Measurements from ENCODE around the gene RPS6KB2. TPM values are rescaled to one million over a fixed set of nuclear protein-coding genes. Genes with fewer than 3 reads are reported as not detected.

RPS6KB2 gene
- total RNA-seq, 3 donors from 2014 or later (not counting 1 experiment from before 2014, with no cell fraction given): 81.0 to 89.6 (median 84.6) TPM

- no peak overlapping the region for H3K4me3 Mint-ChIP-seq
- intact Hi-C loops (cut with micrococcal nuclease): no loop called here
- DNase-seq (no peak), ATAC-seq (no peak)
- no peaks in the 10 kb centered on the region for H3K36me3 ChIP-seq (ENCODE audit: control insufficient read depth, insufficient read depth, low read length)
- TF ChIP-seq, protein P1, sequence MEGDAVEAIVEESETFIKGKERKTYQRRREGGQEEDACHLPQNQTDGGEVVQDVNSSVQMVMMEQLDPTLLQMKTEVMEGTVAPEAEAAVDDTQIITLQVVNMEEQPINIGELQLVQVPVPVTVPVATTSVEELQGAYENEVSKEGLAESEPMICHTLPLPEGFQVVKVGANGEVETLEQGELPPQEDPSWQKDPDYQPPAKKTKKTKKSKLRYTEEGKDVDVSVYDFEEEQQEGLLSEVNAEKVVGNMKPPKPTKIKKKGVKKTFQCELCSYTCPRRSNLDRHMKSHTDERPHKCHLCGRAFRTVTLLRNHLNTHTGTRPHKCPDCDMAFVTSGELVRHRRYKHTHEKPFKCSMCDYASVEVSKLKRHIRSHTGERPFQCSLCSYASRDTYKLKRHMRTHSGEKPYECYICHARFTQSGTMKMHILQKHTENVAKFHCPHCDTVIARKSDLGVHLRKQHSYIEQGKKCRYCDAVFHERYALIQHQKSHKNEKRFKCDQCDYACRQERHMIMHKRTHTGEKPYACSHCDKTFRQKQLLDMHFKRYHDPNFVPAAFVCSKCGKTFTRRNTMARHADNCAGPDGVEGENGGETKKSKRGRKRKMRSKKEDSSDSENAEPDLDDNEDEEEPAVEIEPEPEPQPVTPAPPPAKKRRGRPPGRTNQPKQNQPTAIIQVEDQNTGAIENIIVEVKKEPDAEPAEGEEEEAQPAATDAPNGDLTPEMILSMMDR (IDR thresholded peaks at IDR 0.05): no peak
- peaks cover 19 to 39% of the 10 kb centered on the region in 2 donors for H3K4me1 Mint-ChIP-seq
- H3K27me3 ChIP-seq (ENCODE audit: control insufficient read depth, insufficient read depth, low read length): no peaks in the 10 kb centered on the region
- no peak overlapping the region for H3K4me3 ChIP-seq (ENCODE audit: low read length)
- peaks cover 58% of the 10 kb centered on the region for H3K4me1 ChIP-seq (ENCODE audit: control insufficient read depth, insufficient read depth, low read length)
- H3K27ac ChIP-seq (ENCODE audit: low read length): no peak overlapping the region
- H3K27ac Mint-ChIP-seq: no peak overlapping the region
- no peaks in the 10 kb centered on the region for H3K36me3 Mint-ChIP-seq
- H3K27me3 Mint-ChIP-seq (ENCODE audit: low read depth in 2 of 2): peaks cover 0 to 8% of the 10 kb centered on the region in 2 donors
- H3K9me3 Mint-ChIP-seq: no peaks in the 10 kb centered on the region
- 96% methylated on average over 7 of the region's 7 CpGs for WGBS (ENCODE audit: insufficient coverage)
- H3K9me3 ChIP-seq (ENCODE audit: control insufficient read depth, insufficient read depth, low read length): no peaks in the 10 kb centered on the region
These were observed 19.9 kb downstream of the RPS6KB2 start for GRCh38 chr11:67448220-67448609.

- 65% methylated on average over 9 of the region's 9 CpGs for WGBS (ENCODE audit: insufficient coverage)
- Histone ChIP-seq H3K9me3 (ENCODE audit: control insufficient read depth, insufficient read depth, low read length) (no peaks in the 10 kb centered on the region), H3K27ac (ENCODE audit: low read length) (no peak overlapping the region), H3K4me1 (ENCODE audit: control insufficient read depth, insufficient read depth, low read length) (peaks cover 51% of the 10 kb centered on the region), H3K27me3 (ENCODE audit: control insufficient read depth, insufficient read depth, low read length) (no peaks in the 10 kb centered on the region), H3K4me3 (ENCODE audit: low read length) (no peak overlapping the region), H3K36me3 (ENCODE audit: control insufficient read depth, insufficient read depth, low read length) (no peaks in the 10 kb centered on the region)
- TF ChIP-seq, protein P1 (IDR thresholded peaks at IDR 0.05): no peak
- H3K4me1 Mint-ChIP-seq: peaks cover 18 to 31% of the 10 kb centered on the region in 2 donors
- H3K36me3 Mint-ChIP-seq: no peaks in the 10 kb centered on the region
- intact Hi-C loops (cut with micrococcal nuclease): no loop called here
- ATAC-seq (no peak), DNase-seq (no peak)
- no peak overlapping the region for H3K4me3 Mint-ChIP-seq
- H3K27ac Mint-ChIP-seq: no peak overlapping the region
- peaks cover 0 to 8% of the 10 kb centered on the region in 2 donors for H3K27me3 Mint-ChIP-seq (ENCODE audit: low read depth in 2 of 2)
- no peaks in the 10 kb centered on the region for H3K9me3 Mint-ChIP-seq
These were observed 21.0 kb downstream of the RPS6KB2 start for GRCh38 chr11:67449116-67449844.

- Histone ChIP-seq H3K4me3 (ENCODE audit: low read length) (no peak overlapping the region), H3K9me3 (ENCODE audit: control insufficient read depth, insufficient read depth, low read length) (no peaks in the 10 kb centered on the region), H3K4me1 (ENCODE audit: control insufficient read depth, insufficient read depth, low read length) (peaks cover 33% of the 10 kb centered on the region), H3K36me3 (ENCODE audit: control insufficient read depth, insufficient read depth, low read length) (no peaks in the 10 kb centered on the region), H3K27ac (ENCODE audit: low read length) (no peak overlapping the region), H3K27me3 (ENCODE audit: control insufficient read depth, insufficient read depth, low read length) (no peaks in the 10 kb centered on the region)
- no peak for ATAC-seq
- Mint-ChIP-seq H3K27me3 (ENCODE audit: low read depth in 2 of 2) (peaks cover 0 to 11% of the 10 kb centered on the region in 2 donors), H3K4me3 (no peak overlapping the region), H3K9me3 (no peaks in the 10 kb centered on the region), H3K4me1 (peaks cover under 1 to 14% of the 10 kb centered on the region in 2 donors), H3K36me3 (no peaks in the 10 kb centered on the region), H3K27ac (no peak overlapping the region)
- WGBS (ENCODE audit: insufficient coverage): 82% methylated on average over 25 of the region's 25 CpGs
- intact Hi-C loops (cut with micrococcal nuclease): no loop called here
- TF ChIP-seq, protein P1 (IDR thresholded peaks at IDR 0.05): no peak
- DNase-seq: no peak
These were observed 22.7 kb downstream of the RPS6KB2 start for GRCh38 chr11:67450796-67451657.
